PFSK-1 (cell line): ENCODE data around the gene TMEM132D.

Experiments used
- POLR2AphosphoS5 ChIP-seq: IDR thresholded peaks from 2 replicates; pipeline ENCODE4 v1.6.1; 2012; ENCODE audit warnings: low read depth, mild to moderate bottlenecking, control low read depth, low read length, moderate library complexity
- TAF1 ChIP-seq: IDR thresholded peaks from 2 replicates; pipeline ENCODE4 v1.6.1; 2012; ENCODE audit warnings: low read length, control low read depth, borderline replicate concordance; ENCODE audit not compliant: insufficient read depth
- TF ChIP-seq, protein P1 (sequence below), 2 experiments: IDR thresholded peaks; 2 replicates each; pipeline versions ENCODE4 v1.6.1 to v1.8.0; 2011 to 2012; ENCODE audit warnings: low read depth in 2 of 2, low read length in 2 of 2, control low read depth in 1 of 2, inconsistent platforms in 1 of 2, mild to moderate bottlenecking in 1 of 2, moderate library complexity in 1 of 2; ENCODE audit not compliant: insufficient read depth in 1 of 2

- TF ChIP-seq POLR2AphosphoS5 = no peak
- TF ChIP-seq, protein P1, sequence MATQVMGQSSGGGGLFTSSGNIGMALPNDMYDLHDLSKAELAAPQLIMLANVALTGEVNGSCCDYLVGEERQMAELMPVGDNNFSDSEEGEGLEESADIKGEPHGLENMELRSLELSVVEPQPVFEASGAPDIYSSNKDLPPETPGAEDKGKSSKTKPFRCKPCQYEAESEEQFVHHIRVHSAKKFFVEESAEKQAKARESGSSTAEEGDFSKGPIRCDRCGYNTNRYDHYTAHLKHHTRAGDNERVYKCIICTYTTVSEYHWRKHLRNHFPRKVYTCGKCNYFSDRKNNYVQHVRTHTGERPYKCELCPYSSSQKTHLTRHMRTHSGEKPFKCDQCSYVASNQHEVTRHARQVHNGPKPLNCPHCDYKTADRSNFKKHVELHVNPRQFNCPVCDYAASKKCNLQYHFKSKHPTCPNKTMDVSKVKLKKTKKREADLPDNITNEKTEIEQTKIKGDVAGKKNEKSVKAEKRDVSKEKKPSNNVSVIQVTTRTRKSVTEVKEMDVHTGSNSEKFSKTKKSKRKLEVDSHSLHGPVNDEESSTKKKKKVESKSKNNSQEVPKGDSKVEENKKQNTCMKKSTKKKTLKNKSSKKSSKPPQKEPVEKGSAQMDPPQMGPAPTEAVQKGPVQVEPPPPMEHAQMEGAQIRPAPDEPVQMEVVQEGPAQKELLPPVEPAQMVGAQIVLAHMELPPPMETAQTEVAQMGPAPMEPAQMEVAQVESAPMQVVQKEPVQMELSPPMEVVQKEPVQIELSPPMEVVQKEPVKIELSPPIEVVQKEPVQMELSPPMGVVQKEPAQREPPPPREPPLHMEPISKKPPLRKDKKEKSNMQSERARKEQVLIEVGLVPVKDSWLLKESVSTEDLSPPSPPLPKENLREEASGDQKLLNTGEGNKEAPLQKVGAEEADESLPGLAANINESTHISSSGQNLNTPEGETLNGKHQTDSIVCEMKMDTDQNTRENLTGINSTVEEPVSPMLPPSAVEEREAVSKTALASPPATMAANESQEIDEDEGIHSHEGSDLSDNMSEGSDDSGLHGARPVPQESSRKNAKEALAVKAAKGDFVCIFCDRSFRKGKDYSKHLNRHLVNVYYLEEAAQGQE (IDR thresholded peaks at IDR 0.05; ENCODE audit: insufficient read depth in 1 of 2, low read depth in 2 of 2, low read length in 2 of 2) = no peak
- no peak for TF ChIP-seq TAF1
These were observed 593.5 kb downstream of the TMEM132D start for GRCh38 chr12:129310346-129310745.
